Renal pelvis (tissue), 4 donors: ENCODE results near the gene GAS5. TPM values are rescaled to one million over a fixed set of nuclear protein-coding genes. Genes with fewer than 3 reads are reported as not detected.
"Not testable (repeated sequence)": the region's sequence is repeated elsewhere in the genome, so short reads cannot be mapped to it uniquely, and the experiment has no call there.

Experiments
- DNase-seq: peaks from one replicate; pipeline ENCODE4 v3.0.0-alpha.2; 2013
- polyA plus RNA-seq, 3 donors: library from polyadenylated mRNA; unstranded; fragments of 120-200 nt; gene quantifications; one replicate each; pipeline ENCODE4 v1.2.1, GENCODE V29; 2013; ENCODE audit not compliant: insufficient read length in 3 of 3

The GAS5 gene
- polyA plus RNA-seq, 3 donors, result 514 to 715 (median 568) TPM

DNA sequence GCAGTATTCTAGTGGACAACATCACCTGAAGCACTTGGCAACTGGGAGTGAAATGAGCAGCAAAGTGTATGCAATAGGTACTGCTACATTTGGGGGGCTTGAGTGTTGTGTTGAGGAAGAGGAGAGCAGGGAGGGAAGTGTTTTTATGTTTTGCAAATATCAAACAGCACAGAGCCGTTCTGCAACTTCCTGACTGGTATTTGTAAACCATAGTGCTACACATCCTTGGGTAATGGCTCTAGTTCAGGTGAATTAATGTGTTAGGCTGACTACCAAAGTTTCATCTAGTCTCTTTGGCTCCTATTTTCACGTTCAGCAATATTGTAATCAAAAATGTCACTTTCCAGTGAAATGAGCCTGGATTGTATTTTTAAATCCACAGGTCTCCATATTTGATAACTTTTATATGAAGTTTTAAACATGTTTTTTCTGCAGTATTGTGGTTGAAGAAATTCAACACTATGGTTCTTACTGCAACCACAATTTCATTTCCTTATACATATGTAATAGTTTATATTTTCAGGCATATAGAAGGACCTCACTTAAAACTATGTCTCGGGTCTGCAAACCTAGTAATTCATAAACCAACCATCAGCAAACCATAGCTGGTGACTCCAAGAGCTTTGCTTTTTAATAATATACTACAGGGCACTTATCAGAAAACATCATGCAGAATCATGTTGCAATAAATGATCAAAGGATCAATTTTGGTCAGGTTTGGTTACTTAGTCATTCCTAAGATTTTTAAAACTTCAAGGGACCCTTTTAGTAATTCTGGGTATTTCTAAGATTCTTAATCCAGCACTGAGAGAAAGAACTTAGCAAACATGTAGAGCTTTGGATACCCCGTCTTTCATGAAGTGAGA is 19.2 kb upstream of the GAS5 start:
- no peak for DNase-seq

DNA sequence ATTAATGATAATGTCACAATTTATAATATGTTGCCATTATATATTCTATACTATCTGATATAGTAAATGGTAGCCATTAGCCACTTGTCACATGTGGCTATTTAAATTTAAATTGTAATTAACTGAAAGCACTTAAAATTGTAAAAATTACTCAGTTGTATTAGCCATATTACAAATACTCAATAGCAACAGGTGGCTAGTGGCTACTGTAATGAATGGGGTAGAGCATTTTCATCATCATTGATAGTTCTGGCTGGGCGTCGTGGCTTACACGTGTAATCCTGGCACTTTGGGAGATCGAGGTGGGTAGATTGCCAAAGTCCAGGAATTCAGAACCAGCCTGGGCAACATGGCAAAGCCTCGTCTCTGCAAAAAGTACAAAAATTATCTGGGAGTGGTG is 16.9 kb upstream of the GAS5 start:
- DNase-seq, result no peak

DNA sequence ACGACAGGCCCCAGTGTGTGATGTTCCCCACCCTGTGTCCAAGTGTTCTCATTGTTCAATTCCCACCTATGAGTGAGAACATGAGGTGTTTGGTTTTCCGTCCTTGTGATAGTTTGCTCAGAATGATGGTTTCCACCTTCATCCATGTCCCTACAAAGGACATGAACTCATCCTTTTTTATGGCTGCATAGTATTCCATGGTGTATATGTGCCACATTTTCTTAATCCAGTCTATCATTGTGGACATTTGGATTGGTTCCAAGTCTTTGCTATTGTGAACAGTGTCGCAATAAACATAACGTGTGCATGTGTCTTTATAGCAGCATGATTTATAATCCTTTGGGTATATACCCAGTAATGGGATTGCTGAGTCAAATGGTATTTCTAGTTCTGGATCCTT is 13.3 kb upstream of the GAS5 start:
- not testable (repeated sequence) for DNase-seq

DNA sequence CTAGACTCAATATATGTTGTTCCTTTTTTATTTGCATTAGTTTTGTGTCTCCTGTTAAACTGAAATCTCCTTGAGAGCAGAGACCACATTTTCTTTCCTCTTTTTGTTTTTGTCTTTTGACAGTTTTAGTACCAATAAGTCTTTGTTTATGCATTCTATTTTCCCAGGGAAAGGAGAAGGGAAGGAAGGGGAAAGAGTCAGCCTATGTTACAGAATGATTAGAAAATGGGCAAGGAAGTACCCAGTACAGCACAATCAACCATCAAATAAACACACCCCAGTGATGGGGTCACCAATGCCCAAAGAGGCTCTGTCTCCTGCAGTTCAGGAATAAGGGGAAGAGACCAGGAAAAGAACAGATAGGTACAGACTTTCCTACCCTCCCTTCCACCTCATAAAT is 10.5 kb upstream of the GAS5 start:
- no peak for DNase-seq

DNA sequence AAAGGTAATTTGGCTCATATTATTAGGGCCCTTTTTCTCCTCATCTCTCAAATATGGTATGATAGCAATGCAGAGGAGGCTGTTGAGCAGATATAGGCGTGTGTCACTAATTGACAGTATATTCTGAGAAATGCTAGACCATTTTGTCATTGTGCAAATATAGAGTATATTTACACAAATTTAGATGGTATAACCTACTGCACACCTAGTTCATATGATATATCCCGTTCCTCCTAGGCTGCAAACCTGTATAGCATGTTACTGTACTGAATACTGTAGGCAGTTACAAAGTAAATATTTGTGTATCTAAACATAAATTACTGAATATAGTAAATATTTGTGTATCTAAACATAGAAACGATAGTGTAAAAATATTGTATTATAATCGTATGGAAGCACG is 8.9 kb upstream of the GAS5 start:
- no peak for DNase-seq

DNA sequence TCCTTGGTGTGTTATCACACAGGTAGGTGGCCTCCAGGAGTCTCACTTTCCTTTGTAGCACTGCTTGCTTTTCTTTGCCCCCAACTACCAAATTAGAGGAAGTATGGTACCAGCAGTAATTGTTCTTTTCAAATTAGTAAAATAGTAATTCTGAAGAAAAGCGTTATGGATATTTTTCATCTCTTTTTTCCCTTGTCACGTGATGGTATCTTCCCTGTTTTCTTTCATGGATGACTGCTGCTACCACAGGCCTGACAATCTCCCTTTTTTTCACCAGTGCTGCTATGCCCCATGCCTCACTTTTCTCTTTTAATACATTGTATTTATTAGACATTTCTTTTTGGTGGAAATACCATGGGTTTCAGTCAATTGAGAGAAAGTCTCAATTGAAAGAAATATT is 3.7 kb upstream of the GAS5 start:
- no peak for DNase-seq

DNA sequence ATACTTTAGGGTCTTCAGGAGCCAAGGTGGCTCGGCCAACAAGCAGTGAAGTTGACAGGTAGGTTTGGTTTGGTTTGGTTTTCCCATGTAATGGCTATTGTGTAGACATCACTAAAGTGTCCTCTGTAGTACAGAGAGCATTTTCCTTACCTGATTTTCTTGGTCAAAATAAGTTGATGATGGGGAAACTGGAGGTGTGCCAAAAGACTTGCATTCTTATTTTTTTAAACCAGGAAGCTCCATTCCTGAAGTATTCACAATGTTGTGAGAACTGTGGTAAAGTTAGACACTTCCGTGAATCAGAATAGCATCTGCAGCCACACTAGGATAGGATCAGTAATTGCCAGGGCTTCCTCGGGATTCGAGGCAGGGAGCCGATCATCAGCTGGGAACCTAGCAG is 3.3 kb upstream of the GAS5 start:
- no peak for DNase-seq

DNA sequence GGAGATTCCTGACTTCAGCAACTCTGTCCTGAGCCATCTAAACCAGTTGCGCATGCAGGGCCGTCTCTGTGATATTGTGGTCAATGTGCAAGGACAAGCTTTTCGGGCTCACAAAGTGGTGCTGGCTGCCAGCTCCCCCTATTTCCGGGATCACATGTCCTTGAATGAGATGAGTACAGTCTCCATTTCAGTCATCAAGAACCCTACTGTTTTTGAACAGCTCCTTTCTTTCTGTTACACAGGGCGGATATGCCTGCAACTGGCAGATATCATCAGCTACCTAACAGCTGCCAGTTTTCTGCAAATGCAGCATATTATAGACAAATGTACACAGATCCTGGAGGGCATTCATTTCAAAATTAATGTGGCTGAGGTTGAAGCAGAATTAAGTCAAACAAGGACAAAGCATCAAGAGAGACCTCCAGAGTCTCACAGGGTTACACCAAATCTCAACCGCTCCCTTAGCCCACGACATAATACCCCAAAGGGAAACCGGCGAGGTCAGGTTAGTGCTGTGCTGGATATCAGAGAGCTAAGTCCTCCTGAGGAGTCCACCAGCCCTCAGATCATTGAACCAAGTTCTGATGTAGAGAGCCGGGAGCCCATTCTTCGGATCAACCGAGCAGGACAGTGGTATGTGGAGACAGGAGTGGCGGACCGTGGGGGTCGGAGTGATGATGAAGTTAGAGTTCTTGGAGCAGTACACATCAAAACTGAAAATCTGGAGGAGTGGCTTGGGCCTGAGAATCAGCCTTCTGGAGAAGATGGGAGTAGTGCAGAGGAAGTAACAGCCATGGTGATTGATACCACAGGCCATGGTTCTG is 2.7 kb upstream of the GAS5 start:
- DNase-seq, result no peak

DNA sequence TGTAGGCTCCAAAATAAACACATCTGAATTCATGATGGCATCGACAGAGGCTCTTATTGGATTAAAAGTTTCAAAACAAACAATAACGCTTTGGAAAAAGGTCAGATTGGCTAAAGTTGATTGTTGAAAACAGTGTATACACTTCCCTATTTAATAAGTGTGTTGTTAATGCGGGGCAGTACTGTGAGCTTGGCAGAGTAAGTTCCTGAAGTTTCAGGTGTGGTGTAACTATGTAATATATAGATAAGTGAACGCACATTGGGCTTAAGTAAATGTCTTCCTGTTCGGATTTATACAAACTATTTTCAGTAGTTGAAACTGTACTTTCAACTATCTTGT is 1.2 kb upstream of the GAS5 start:
- DNase-seq, result no peak

DNA sequence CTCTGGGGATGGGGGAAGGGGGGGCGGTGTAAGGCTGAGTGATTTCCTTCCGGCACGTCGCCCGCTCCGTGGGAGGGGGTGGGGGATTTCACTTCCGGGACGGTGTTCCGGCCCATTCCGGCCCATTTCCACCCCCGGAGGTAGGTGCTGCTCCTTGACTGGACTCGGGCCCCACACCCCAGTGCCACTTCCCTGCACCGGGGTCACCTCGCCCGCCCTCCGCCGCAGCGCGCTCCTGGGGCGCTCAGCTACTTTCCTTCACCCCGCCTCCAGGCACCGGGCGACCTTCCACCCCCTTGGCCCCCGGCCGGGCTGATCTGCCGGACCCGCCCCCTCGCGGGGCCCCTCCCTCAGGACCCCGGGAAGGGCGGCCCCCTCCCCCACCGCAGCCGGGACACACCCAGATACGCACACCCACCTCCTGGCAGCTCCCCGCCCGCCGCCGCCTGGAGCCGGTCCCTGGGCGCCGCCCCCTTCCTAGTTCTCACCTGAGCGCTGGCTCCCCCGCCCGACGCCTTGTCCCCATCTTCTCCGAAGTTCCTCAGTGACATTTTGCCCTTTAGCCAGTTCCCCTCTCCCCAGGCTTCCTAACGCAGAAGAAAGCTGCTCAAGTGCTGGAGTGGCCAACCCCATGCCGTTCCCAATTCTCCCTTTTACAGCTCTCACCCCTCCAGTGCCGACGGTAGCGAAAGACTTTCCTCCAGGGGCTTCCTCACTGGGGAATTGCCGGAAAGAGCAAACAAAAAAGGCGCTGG is 654 bp upstream of the GAS5 start, which contains the start of gene ZBTB37:
Gene ZBTB37, plus strand, starts transcription at position 115 of the 755 bp plus-strand sequence. CDS start 1,846 bp downstream, outside the sequence.
- peak; percentile 82 for DNase-seq

DNA sequence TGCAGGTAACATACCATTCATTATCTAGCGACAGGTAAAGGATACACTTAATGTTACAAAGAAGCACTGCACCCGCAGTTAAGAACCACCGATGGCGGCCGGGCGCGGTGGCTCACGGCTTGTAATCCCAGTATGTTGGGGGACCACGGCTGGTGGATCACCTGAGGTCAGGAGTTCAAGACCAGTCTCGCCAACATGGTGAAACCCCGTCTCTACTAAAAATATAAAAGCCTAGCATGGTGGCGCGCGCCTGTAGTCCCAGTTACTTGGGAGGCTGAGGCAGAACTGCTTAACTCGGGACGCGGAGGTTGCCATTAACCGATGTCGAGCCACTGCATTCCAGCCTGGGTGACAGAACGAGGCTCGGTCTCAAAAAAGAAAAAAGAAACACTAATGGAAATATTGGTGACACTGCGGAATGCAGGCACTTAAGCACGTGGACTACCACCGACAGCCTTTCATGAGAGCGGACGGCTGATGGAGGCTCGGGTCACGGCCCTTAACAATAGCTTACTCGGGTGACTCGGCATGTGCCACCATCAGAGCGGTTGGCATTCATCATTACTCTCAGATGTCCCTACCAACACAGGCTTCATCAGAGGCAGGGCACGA is 542 bp downstream of the GAS5 start:
- DNase-seq, result no peak

DNA sequence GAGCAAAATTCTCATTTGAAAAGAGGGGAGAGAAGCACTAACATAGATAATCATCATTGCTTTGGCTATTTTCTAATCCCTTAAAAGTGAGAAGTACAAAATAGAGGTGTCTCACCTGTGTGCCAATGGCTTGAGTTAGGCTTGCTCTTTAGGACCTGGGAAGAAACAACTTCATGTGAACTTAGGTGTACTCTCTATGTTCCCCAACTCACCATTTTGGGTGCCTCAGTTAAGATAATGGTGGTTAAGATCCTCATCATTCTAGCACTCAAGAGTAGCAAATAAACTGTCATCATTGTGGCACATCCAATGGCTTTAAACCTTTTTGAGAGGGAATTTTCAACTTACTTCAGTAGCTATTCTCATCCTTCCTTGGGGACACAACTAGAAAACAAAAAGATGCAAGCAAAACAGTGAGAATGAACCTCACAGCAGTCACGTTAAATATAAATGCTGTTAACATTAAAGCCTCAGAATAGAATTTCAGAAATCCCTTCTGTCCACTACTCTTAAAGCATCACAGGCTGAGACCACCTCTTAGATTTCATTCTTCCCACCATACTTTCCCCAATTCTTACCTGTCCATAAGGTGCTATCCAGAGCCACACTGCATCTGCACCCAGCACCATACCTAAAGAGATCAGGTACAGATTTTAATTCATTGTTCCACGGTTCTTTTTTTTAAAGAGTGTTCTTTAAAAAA is 1.2 kb downstream of the GAS5 start:
- no peak for DNase-seq

DNA sequence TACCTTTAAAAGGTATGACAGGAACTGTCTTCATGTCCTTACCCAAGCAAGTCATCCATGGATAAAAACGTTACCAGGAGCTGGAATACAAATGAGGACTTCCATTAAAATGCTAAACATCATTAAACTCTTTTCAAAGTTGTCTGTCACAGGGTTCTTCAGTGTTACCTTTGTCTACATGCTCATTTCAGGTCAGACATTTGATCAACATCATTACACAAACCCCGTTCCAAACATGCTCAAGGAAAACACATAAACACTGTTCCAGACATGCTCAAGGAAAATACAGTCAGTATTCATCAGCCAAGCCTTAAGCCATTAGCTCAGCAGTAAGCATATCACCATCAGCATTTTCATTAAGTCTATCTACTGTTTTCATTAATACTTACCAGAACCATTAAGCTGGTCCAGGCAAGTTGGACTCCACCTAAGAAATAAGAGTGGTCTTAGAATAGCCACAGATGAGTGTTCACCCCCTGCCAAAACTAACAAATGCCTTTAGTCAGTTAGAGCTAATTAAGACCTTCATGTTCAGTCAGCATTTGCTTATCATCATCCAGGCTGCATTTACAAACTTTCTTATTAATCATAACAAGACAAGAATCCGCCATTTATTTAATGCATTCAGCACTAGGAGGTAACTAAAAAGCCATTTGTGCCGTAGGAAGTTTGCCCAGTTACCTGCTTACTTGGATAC is 2.2 kb downstream of the GAS5 start:
- DNase-seq, result no peak

DNA sequence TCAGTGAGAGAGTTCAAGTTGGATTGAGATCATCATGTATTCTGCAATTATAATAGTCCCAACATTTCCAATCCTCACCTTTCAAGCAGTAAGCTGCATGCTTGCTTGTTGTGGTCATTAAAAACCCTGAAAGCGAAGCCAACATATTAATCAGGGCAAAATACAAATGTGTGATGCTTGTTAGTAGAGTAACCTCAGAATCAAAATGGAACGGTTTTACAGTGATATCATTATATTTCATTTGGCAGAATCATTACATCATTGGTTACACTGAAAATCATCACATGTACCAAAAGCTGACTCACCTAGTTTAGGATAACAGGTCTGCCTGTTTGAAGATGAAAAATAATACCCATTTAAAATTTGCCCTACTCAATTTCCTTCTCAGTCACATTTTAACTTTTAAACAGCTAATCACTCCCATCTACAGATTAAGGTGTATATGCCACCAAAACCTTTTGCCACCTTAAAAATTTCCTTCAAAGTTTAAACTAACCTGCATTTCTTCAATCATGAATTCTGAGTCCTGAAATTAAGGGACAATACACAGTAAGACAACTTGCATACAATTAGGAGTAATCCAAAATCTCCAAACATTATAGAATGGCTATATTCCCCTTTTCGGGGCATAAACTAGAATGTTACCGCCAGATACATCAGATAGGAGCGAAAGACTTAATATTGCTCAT is 3.5 kb downstream of the GAS5 start:
- no peak for DNase-seq

DNA sequence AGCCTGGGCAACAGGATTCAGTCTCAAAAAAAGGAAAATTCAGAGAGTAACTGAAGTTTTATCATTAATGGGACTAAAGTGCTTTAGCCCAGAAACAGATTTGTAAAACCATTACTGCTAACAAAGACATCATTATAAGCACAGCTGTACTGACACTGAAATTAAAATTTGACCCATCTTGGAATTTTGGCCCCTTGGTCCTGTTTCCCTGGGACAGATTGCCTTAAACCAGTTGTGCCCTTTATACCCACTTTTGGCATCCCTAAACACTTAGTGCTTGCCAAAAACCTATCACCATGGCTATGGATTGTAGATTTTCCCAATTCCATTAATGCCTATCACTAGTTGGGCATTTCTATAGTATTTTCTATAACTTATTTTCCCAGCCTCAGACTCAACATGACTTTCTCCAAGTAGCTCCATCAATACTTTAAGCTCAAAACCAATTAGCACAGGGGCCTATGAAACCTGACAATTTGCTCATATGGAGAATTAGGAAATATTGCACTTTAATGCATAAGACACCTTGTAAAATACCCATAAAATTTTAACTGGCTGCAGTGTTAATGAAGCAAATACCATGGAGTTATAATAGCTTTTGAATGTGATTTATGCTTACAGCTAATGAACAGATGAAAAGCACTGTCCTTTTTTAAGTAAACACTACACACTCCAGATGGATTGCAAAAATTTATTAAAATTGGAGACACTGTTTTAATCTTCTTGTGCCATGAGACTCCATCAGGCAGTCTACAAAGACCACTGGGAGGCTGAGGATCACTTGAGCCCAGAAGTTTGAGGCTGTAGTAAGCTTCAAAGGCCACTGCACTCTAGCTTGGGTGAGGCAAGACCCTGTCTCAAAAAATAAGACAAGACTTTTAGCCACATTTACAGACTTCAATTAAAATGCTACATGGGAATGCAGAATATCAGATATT is 4.3 kb downstream of the GAS5 start:
- DNase-seq, result no peak

DNA sequence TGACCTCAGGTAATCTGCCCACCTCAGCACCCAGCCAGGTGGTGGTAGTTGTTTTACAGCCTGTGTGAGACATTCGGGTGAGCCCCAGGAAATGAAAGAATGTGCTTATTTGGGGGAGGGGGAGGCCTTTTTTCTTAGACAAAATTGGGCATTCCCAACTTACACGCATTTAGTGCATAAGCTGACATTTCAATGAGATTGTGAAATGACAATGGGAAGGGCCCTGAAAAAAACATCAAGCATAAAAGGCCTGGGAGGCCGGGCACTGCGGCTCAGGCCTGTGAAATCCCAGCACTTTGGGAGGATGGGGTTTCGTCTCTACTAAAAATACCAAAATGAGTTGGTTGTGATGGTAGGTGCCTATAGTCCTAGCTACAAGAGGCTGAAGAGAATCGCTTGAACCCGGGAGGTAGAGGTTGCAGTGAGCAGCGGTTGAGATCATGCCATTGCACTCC is 5.0 kb downstream of the GAS5 start:
- no peak for DNase-seq

DNA sequence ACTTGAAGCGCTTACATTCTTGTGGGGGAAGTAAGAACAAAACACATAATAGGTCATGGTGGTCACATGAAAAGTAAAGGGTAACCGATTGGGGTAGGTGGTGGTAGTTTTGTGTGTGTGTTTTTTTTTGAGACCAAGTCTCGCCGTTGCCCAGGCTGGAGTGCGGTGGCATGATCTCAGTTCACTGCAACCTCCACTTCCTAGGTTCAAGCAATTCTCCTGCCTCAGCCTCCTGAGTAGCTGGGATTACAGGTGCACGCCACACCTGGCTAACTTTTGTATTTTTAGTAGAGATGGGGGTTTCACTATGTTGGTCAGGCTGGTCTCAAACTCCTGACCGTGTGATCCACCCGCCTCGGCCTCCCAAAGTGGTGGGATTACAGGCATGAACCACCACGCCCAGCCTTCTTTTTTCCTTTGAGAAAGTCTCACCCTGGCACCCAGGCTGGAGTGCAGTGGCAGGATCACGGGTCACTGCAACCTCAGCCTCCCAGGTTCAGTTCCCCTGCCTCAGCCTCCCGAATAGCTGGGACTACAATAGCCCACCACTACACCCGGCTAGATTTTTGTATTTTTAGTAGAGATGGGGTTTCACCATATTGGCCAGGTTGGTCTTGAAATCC is 5.5 kb downstream of the GAS5 start:
- not testable (repeated sequence) for DNase-seq

DNA sequence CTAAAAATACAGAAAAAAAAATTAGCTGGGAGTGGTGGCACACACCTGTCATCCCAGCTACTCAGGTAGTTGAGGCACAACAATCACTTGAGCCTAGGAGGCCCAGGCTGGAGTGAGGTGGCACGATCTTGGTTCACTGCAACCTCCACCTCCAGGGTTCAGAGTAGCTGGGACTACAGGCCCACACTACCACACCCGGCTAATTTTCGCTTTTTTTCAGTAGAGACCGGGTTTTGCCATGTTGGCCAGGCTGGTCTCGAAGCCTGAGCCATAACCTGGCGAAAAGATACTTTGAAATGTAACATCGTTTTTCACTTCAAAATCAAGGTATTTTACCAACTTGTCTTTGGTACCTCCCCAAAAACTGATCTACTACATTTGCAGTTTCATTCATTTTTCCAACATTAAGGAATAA is 6.1 kb downstream of the GAS5 start:
- DNase-seq, result no peak
